Measurements from ENCODE around the gene SYT1.

DNA sequence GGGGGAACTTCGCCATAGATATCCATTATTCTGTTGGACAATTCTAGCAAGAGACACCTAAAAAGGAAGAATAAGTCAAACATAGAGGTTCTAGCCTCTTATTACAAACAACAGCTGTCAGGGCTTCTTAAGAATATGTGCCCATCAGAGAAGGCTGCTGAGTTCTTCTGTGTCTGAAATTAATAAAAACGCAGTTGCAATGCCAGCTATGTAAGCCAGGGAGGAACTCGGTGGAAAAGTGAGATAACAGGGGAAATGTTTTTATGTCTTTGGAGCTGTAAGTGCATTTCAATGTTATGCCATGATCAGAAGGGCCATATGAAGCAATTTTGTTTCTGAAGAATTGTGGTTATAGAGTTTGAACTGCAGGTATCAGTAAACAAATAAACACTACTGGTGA lies 95.0 kb downstream of the SYT1 start:
- no peak for TF ChIP-seq CTCF (IDR thresholded peaks at IDR 0.05)
- no peak for TF ChIP-seq POLR2A (IDR thresholded peaks at IDR 0.05)
